ENCODE data around the gene ZBTB5.
"Not testable (repeated sequence)": the region's sequence is repeated elsewhere in the genome, so short reads cannot be mapped to it uniquely, and the experiment has no call there.

Gene ZBTB5

DNA sequence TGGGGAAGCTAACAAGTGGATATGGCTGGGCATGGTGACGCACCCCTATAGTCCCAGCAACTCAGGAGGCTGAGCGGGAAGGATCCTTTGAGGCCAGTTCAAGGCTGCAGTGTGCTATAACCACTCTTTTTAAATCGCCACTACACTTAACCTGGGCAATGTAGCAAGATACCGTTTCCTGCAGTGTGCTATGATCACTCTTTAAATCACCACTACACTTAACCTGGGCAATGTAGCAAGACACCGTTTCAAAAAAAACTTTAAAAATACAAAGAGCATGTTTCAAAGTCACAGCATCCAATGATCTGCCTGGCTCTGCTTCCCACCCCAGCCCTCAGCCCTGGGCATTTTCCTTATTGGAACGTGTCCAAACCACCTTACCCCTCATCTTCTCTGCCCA is 28.2 kb downstream of the ZBTB5 start:
- Histone ChIP-seq H3K27ac (ENCODE audit: low read length) (no peak overlapping the region), H3K4me1 (ENCODE audit: control insufficient read depth, insufficient read depth, low read length) (peaks cover 2% of the 10 kb centered on the region), H3K27me3 (ENCODE audit: control insufficient read depth in 1 of 2, insufficient read depth in 2 of 2, low read length in 2 of 2) (no peaks in the 10 kb centered on the region), H3K9ac (ENCODE audit: low read length in 2 of 2) (no peak overlapping the region), H3K9me3 (ENCODE audit: control insufficient read depth in 2 of 2, low read length in 2 of 2) (no peaks in the 10 kb centered on the region), H3K36me3 (ENCODE audit: control insufficient read depth in 2 of 2, insufficient read depth in 2 of 2, low read length in 2 of 2) (peaks cover 48 to 75% of the 10 kb centered on the region in 2 donors), H3K4me3 (ENCODE audit: low read length in 2 of 2) (no peak overlapping the region)

- Histone ChIP-seq H3K27ac (ENCODE audit: low read length) (no peak overlapping the region), H3K36me3 (ENCODE audit: control insufficient read depth in 2 of 2, insufficient read depth in 2 of 2, low read length in 2 of 2) (peaks cover 46 to 75% of the 10 kb centered on the region in 2 donors), H3K4me3 (ENCODE audit: low read length in 2 of 2) (no peak overlapping the region), H3K9ac (ENCODE audit: low read length in 2 of 2) (no peak overlapping the region), H3K4me1 (ENCODE audit: control insufficient read depth, insufficient read depth, low read length) (peaks cover 2% of the 10 kb centered on the region), H3K27me3 (ENCODE audit: control insufficient read depth in 1 of 2, insufficient read depth in 2 of 2, low read length in 2 of 2) (no peaks in the 10 kb centered on the region), H3K9me3 (ENCODE audit: control insufficient read depth in 2 of 2, low read length in 2 of 2) (no peaks in the 10 kb centered on the region)
Observed at GRCh38 chr9:37436540-37436939, 28.7 kb downstream of the ZBTB5 start.

GRCh38 chr9:37433867-37434371 is 31.3 kb downstream of the ZBTB5 start:
- Histone ChIP-seq H3K27me3 (ENCODE audit: control insufficient read depth in 1 of 2, insufficient read depth in 2 of 2, low read length in 2 of 2) (no peaks in the 10 kb centered on the region), H3K4me3 (ENCODE audit: low read length in 2 of 2) (no peak overlapping the region), H3K4me1 (ENCODE audit: control insufficient read depth, insufficient read depth, low read length) (peaks cover 2% of the 10 kb centered on the region), H3K27ac (ENCODE audit: low read length) (no peak overlapping the region), H3K36me3 (ENCODE audit: control insufficient read depth in 2 of 2, insufficient read depth in 2 of 2, low read length in 2 of 2) (peaks cover 46 to 73% of the 10 kb centered on the region in 2 donors), H3K9ac (ENCODE audit: low read length in 2 of 2) (no peak overlapping the region), H3K9me3 (ENCODE audit: control insufficient read depth in 2 of 2, low read length in 2 of 2) (no peaks in the 10 kb centered on the region)

- Histone ChIP-seq H3K4me3 (ENCODE audit: low read length in 2 of 2) (no peak overlapping the region), H3K9me3 (ENCODE audit: control insufficient read depth in 2 of 2, low read length in 2 of 2) (no peaks in the 10 kb centered on the region), H3K4me1 (ENCODE audit: control insufficient read depth, insufficient read depth, low read length) (no peaks in the 10 kb centered on the region), H3K9ac (ENCODE audit: low read length in 2 of 2) (no peak overlapping the region), H3K27me3 (ENCODE audit: control insufficient read depth in 1 of 2, insufficient read depth in 2 of 2, low read length in 2 of 2) (no peaks in the 10 kb centered on the region), H3K27ac (ENCODE audit: low read length) (no peak overlapping the region), H3K36me3 (ENCODE audit: control insufficient read depth in 2 of 2, insufficient read depth in 2 of 2, low read length in 2 of 2) (peaks cover 49 to 74% of the 10 kb centered on the region in 2 donors)
Observed at GRCh38 chr9:37432020-37432419, 33.2 kb downstream of the ZBTB5 start.

DNA sequence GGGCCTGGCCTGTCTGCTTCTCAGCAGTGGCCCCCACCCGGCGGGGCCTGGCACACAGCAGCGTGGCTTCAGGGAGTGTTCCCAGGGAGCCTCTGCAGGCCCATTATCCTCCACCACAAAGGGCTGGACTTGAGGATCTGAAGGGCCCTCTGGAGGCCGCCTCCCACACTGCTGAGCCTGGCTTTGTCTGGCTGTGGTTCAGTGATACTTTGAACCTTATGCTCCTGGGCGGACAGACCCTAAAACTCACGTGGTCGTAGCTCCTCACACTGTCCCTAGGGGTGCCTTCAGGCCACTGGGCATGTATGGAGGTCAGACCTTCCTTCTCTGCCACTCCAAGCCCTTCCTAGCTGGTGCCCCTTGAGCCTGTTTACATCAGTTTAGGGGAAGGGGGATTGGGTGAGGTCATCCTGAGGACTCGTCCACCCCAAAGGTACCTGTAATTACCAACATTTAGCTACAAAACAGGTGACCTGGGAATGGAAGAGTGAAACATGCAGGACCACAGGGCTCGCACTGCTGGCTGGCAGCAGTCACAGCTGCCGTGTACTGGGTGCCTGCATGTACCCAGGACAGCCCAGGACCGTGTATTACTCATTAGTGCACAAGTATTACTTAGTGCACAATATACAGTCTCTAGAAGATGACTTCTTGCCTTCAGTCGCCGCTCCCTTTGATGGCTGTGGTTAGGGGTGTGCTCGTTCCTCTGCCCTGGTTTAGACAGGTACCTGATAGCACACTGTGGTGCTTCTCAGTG is 34.2 kb downstream of the ZBTB5 start:
- no peaks in the 10 kb centered on the region for H3K9me3 ChIP-seq (ENCODE audit: control insufficient read depth in 2 of 2, low read length in 2 of 2)
- no peak overlapping the region for H3K4me3 ChIP-seq (ENCODE audit: low read length in 2 of 2)
- peaks cover 53 to 70% of the 10 kb centered on the region in 2 donors for H3K36me3 ChIP-seq (ENCODE audit: control insufficient read depth in 2 of 2, insufficient read depth in 2 of 2, low read length in 2 of 2)
- no peaks in the 10 kb centered on the region for H3K27me3 ChIP-seq (ENCODE audit: control insufficient read depth in 1 of 2, insufficient read depth in 2 of 2, low read length in 2 of 2)
- H3K27ac ChIP-seq (ENCODE audit: low read length), result no peak overlapping the region
- no peaks in the 10 kb centered on the region for H3K4me1 ChIP-seq (ENCODE audit: control insufficient read depth, insufficient read depth, low read length)
- no peak overlapping the region for H3K9ac ChIP-seq (ENCODE audit: low read length in 2 of 2)

- Histone ChIP-seq H3K27ac (ENCODE audit: low read length) (no peak overlapping the region), H3K9me3 (ENCODE audit: control insufficient read depth in 2 of 2, low read length in 2 of 2) (no peaks in the 10 kb centered on the region), H3K4me1 (ENCODE audit: control insufficient read depth, insufficient read depth, low read length) (peaks cover 8% of the 10 kb centered on the region), H3K9ac (ENCODE audit: low read length in 2 of 2) (no peak overlapping the region), H3K4me3 (ENCODE audit: low read length in 2 of 2) (no peak overlapping the region), H3K27me3 (ENCODE audit: control insufficient read depth in 1 of 2, insufficient read depth in 2 of 2, low read length in 2 of 2) (no peaks in the 10 kb centered on the region), H3K36me3 (ENCODE audit: control insufficient read depth in 2 of 2, insufficient read depth in 2 of 2, low read length in 2 of 2) (peaks cover 54 to 61% of the 10 kb centered on the region in 2 donors)
Observed at GRCh38 chr9:37429441-37430285, 35.6 kb downstream of the ZBTB5 start.

- Histone ChIP-seq H3K27ac (ENCODE audit: low read length) (no peak overlapping the region), H3K4me3 (ENCODE audit: low read length in 2 of 2) (no peak overlapping the region), H3K4me1 (ENCODE audit: control insufficient read depth, insufficient read depth, low read length) (peaks cover 21% of the 10 kb centered on the region), H3K9ac (ENCODE audit: low read length in 2 of 2) (no peak overlapping the region), H3K27me3 (ENCODE audit: control insufficient read depth in 1 of 2, insufficient read depth in 2 of 2, low read length in 2 of 2) (no peaks in the 10 kb centered on the region), H3K9me3 (ENCODE audit: control insufficient read depth in 2 of 2, low read length in 2 of 2) (no peaks in the 10 kb centered on the region), H3K36me3 (ENCODE audit: control insufficient read depth in 2 of 2, insufficient read depth in 2 of 2, low read length in 2 of 2) (peaks cover 48 to 50% of the 10 kb centered on the region in 2 donors)
Observed at GRCh38 chr9:37428345-37428744, 36.9 kb downstream of the ZBTB5 start.

- Histone ChIP-seq H3K9me3 (ENCODE audit: control insufficient read depth in 2 of 2, low read length in 2 of 2) (no peaks in the 10 kb centered on the region), H3K4me1 (ENCODE audit: control insufficient read depth, insufficient read depth, low read length) (peaks cover 29% of the 10 kb centered on the region), H3K27ac (ENCODE audit: low read length) (no peak overlapping the region), H3K36me3 (ENCODE audit: control insufficient read depth in 2 of 2, insufficient read depth in 2 of 2, low read length in 2 of 2) (peaks cover 43 to 46% of the 10 kb centered on the region in 2 donors), H3K9ac (ENCODE audit: low read length in 2 of 2) (no peak overlapping the region), H3K27me3 (ENCODE audit: control insufficient read depth in 1 of 2, insufficient read depth in 2 of 2, low read length in 2 of 2) (no peaks in the 10 kb centered on the region), H3K4me3 (ENCODE audit: low read length in 2 of 2) (no peak overlapping the region)
Observed at GRCh38 chr9:37426846-37427245, 38.4 kb downstream of the ZBTB5 start.

GRCh38 chr9:37426431-37426830 is 38.8 kb downstream of the ZBTB5 start:
- H3K27me3 ChIP-seq (ENCODE audit: control insufficient read depth in 1 of 2, insufficient read depth in 2 of 2, low read length in 2 of 2); H3K9ac ChIP-seq (ENCODE audit: low read length in 2 of 2); H3K4me3 ChIP-seq (ENCODE audit: low read length in 2 of 2); H3K9me3 ChIP-seq (ENCODE audit: control insufficient read depth in 2 of 2, low read length in 2 of 2); H3K27ac ChIP-seq (ENCODE audit: low read length): not testable (repeated sequence)
- Histone ChIP-seq H3K4me1 (ENCODE audit: control insufficient read depth, insufficient read depth, low read length) (peaks cover 30% of the 10 kb centered on the region), H3K36me3 (ENCODE audit: control insufficient read depth in 2 of 2, insufficient read depth in 2 of 2, low read length in 2 of 2) (peaks cover 42 to 43% of the 10 kb centered on the region in 2 donors)

DNA sequence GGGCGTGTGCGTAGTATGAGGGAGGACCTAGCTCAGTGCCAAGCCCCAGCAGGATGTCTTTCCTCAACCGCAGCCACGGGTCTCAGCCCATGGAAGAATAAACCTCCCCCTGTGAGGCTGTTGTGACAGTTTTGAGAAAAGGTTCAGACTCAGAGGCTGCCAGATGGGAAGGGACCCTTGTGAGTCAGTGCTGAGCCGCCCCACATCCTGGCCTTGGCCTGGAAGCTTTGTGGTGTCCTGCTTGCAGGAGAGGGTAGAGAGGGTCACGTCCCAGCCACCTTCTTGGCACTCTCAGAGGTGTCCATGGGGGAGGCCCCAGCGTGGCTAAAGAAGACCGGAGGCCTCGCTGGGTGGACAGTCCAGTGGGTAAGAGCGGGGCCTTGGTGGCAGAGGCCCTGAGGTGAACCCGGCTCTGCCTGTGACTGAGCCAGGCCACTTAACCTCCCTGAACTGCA is 39.9 kb downstream of the ZBTB5 start:
- Histone ChIP-seq H3K36me3 (ENCODE audit: control insufficient read depth in 2 of 2, insufficient read depth in 2 of 2, low read length in 2 of 2) (peaks cover 34% of the 10 kb centered on the region in 2 donors), H3K4me1 (ENCODE audit: control insufficient read depth, insufficient read depth, low read length) (peaks cover 30% of the 10 kb centered on the region)

More for the DNA sequence above, 39.9 kb downstream of the ZBTB5 start:
- Histone ChIP-seq H3K27ac (ENCODE audit: low read length) (no peak overlapping the region), H3K27me3 (ENCODE audit: control insufficient read depth in 1 of 2, insufficient read depth in 2 of 2, low read length in 2 of 2) (no peaks in the 10 kb centered on the region), H3K4me3 (ENCODE audit: low read length in 2 of 2) (no peak overlapping the region), H3K9ac (ENCODE audit: low read length in 2 of 2) (peak overlapping the region in 1 of 2 donors; percentile 36), H3K9me3 (ENCODE audit: control insufficient read depth in 2 of 2, low read length in 2 of 2) (no peaks in the 10 kb centered on the region)
